GM12891 (cell line): Measurements from ENCODE around the gene ANGPTL5.

Experiments used
- POLR2A ChIP-seq: IDR thresholded peaks from 2 replicates; pipeline ENCODE4 v1.6.1; 2011; ENCODE audit warnings: low read depth, low read length, control low read depth
- POLR2AphosphoS5 ChIP-seq: IDR thresholded peaks from 2 replicates; pipeline ENCODE4 v1.6.1; 2011; ENCODE audit warnings: low read depth, low read length, control low read depth

DNA sequence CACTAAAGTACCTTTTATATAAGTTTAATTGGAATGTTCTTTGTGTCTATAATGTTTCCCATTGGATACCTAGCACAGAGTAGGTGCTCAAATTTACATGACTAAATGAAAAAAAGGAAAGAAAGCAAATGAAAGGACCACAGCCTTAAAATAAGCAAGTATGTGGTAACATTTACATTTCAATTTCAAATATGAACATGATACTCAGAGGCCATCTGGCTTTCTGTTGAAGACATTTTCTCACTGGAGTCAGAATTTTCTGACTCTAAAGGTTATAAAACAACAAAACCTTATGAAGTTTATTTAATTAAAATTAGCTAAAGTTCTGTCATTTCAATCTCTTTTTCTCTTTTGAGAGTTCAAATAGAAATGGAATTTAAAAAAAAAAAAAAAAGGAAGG is 904 bp upstream of the ANGPTL5 start:
- TF ChIP-seq POLR2AphosphoS5 (no peak), POLR2A (no peak)
